HEK293T (cell line): ENCODE results near the gene HSPG2.

ENCODE experiments used
- ARNT ChIP-seq: fragments of 450-650 bp; IDR thresholded peaks from 2 replicates; pipeline ENCODE4 v1.6.1; 2017; ENCODE audit warnings: mild to moderate bottlenecking
- BHLHE40 ChIP-seq: fragments of 450-650 bp; IDR thresholded peaks from 2 replicates; pipeline ENCODE4 v1.6.1; 2016; ENCODE audit warnings: mild to moderate bottlenecking, moderate library complexity, borderline replicate concordance
- FOXA1 ChIP-seq: fragments of 450-650 bp; IDR thresholded peaks from 2 replicates; pipeline ENCODE4 v1.6.1; 2016; ENCODE audit warnings: mild to moderate bottlenecking
- FOXK2 ChIP-seq: fragments of 450-650 bp; IDR thresholded peaks from 2 replicates; pipeline ENCODE4 v1.6.1; 2016; ENCODE audit warnings: mild to moderate bottlenecking
- HDGF ChIP-seq: fragments of 450-650 bp; IDR thresholded peaks from 2 replicates; pipeline ENCODE4 v1.6.1; 2017; ENCODE audit warnings: antibody characterized with exemption, borderline replicate concordance
- PKNOX1 ChIP-seq: fragments of 450-650 bp; IDR thresholded peaks from 2 replicates; pipeline ENCODE4 v1.6.1; 2016
- SP1 ChIP-seq: fragments of 450-650 bp; IDR thresholded peaks from 2 replicates; pipeline ENCODE4 v1.6.1; 2017
- SUZ12 ChIP-seq: fragments of 450-650 bp; IDR thresholded peaks from 2 replicates; pipeline ENCODE4 v1.6.1; 2016; ENCODE audit warnings: mild to moderate bottlenecking
- TARDBP ChIP-seq: fragments of 450-650 bp; IDR thresholded peaks from 2 replicates; pipeline ENCODE4 v1.6.1; 2016
- ZNF384 ChIP-seq: fragments of 450-650 bp; IDR thresholded peaks from 2 replicates; pipeline ENCODE4 v1.6.1; 2016

DNA sequence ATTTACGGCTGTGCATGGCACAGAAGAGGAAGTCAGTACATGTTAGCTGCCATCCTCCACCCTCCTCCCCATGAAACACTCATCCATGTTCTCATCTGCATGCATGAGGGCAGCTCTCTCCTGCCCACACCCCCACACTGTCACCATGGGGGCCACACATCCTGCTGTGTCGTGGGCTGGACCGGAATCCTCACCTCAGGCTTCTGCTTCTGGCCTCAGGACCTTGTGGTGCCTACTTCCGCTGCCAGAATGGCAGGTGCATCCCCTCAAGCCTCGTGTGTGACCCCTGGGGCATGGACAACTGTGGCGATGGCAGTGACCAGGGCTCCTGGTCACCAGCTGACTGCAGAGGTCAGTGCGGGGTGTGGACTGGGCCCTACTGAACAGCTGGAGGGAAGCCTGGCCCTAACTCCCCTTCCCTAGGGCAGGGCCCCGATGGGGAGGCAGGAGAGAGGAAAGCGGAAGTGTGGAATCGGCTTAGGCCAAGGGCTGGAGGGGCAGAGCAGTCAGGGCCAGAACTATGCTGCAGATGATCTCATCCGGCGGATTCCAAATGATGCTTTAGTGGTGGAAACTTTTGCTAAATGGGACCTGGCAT, 121.3 kb downstream of the HSPG2 start:
- TF ChIP-seq SP1 = no peak
- TF ChIP-seq ARNT = no peak
- no peak for TF ChIP-seq FOXA1
- no peak for TF ChIP-seq TARDBP
- TF ChIP-seq SUZ12 = no peak
- no peak for TF ChIP-seq ZNF384
- TF ChIP-seq BHLHE40 = no peak
- no peak for TF ChIP-seq PKNOX1
- TF ChIP-seq HDGF = no peak
- TF ChIP-seq FOXK2 = no peak
